ENCODE measurements around the gene SSBP2.
"Not testable (repeated sequence)": the region's sequence is repeated elsewhere in the genome, so short reads cannot be mapped to it uniquely, and the experiment has no call there.

Gene SSBP2

DNA sequence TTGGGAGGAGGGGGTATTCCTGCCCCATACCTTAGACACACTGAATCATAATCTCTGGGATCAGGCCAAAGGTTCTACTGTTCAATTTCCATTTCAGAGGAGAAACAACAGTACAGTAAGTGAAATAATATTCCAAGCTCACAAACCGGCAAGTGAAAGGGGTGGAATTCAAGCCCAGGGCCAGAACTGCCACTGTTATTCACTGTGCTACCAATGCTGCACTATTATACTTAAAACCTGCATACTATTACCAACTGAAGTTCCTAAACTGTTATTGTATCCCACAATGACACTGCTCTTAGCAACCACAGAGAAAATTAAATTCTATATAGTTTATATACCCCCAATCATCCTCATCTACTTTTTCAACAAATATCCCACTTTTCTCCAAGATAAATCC, 24.6 kb downstream of the SSBP2 start:
- DNase-seq = no peak

DNA sequence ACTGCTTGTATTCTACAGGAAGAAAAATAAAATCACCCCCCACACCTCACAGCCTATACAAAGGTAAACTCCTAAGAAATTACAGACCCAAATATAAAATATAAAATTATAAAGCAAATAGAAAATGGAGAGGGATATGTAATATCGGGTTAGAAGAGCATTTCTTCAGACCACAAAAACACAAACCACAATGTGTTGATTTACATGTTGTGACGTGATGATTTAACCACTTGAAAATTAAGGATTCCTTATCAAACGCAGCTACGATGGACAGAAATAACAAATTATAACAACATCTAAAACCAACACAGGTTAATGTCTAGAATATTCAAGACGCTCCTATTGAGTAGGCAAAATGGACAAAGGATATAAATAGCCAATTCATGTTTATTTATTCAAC, 26.3 kb downstream of the SSBP2 start:
- no peak for DNase-seq

DNA sequence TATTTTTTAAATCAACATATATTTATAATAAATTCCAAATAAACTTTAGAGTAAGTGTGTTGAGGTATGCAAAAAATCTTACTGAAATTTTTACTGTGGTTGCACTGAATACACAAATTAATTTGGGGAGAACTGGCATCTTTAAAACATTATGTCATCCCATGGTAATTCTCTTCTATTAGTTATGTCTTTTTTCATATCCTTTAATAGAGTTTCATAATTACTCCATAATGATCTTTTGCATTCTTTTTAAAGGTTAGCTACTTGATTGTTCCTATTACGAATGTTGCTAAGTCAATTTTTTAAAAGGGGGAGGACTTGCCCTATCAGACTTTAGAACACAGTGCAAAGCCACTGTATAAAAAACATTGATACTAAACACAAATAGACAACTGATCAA, 26.8 kb downstream of the SSBP2 start:
- no peak for DNase-seq

DNA sequence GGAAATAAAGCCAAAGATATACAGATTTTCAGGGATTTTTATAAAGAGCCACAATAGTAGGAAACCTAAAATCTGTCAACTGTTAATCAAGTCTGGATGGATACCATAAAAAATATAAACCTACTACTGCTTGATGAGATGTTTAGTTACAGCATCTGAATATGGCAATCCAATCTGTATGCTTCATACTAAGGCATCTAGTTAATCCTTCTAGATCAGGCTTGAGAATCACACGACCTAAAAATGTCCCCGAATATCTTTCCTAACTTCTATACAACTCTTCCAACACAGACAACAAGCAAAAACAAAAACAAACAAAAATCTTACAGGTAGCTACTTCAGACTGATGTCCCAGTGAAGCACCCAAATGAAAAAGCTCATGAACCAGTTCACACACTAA, 29.8 kb downstream of the SSBP2 start:
- DNase-seq = no peak

DNA sequence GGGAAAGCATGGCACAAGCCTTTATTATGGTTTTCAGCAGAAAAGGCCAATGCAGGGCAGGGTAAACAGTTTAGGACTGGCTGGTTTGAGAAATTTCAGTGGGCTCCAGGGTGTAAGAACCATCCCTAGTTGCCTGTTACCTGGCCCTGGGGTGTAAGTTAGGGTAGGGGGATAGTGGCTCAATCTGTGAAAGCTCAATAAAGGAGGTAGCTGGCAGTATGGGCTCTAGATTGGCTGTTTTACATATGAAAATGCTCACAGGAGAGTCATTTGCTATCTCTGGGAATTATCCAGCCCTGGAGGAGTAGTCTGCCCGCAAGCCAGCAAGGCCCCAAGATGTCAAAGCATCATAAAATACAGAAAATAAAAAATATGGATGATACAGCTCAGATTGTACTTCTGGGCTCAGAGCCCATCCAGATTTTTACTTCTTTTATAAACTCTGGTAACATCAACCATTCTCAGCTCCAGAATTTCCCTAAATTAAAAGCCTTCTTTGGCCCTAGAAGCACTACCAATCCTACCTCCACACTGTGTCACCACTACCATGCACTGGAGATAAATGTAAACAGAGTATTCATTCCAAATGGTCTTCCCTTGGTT, 31.1 kb downstream of the SSBP2 start:
- no peak for DNase-seq

DNA sequence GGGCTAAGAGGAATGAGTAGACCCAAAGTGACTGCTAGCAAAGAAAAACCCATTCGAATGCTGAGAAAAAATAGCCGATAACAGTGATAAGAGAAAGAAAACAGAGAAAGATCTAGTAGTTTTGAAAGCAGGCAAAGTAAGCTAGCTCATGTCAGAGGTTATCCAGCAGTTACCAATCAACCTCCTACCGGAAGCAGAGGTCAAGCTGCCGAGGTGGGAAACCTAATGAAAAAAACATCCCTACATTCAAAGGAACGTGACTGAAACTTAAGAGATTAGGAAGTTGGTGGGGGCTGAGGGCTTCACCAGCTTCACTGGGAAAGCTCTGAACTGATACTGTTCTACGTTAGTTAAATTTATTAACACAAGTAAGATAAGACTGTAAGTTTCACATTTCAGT, 32.6 kb downstream of the SSBP2 start:
- DNase-seq = no peak

DNA sequence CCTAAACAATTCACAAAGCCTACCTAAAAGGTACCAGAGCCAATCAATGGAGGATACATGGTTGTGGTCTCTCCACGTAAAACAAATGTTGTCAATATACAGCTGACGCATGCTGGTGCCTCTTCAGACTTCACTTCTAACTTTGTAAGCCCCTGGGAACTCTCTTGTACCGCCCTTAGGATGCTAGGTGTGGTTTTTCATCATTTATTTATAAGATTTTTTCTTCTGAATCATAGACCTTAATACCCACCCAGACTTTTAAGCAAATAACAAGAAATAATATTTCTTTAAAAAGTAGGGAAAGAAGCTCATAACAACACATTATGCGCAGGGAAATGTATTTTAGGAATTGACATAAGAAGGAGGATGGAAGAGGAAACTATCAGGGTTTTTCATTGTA, 33.0 kb downstream of the SSBP2 start:
- no peak for DNase-seq

DNA sequence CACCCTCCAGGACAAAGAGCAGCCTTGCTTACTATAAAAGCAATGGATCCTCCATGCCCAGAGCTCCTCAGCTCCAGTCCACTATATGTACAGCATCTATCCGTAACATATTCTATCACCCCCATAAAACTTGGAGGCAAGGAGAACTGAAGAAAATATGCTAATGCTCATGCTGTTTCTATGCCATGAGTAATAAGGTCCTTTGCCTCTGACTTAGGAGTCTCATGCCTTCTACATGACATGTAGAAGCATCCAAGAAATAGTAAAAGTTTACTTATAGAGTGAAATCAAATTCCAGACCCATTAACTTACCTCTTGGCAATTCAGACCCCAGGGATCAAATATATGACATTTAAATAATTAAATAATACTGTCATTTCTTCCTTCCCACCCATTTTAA, 33.7 kb downstream of the SSBP2 start:
- no peak for DNase-seq

DNA sequence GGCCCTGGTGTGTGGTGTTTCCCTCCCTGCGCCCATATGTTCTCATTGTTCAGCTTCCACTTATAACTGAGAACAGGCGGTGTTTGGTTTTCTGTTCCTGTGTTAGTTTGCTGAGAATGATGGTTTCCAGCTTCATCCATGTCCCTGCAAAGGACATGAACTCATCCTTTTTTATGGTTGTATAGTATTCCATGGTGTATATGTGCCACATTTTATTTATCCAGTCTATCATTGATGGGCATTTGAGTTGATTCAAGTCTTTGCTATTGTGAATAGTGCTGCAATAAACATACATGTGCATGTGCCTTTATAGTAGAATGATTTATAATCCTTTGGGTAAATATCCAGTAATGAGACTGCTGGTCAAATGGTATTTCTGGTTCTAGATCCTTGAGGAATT, 36.8 kb downstream of the SSBP2 start:
- not testable (repeated sequence) for DNase-seq

DNA sequence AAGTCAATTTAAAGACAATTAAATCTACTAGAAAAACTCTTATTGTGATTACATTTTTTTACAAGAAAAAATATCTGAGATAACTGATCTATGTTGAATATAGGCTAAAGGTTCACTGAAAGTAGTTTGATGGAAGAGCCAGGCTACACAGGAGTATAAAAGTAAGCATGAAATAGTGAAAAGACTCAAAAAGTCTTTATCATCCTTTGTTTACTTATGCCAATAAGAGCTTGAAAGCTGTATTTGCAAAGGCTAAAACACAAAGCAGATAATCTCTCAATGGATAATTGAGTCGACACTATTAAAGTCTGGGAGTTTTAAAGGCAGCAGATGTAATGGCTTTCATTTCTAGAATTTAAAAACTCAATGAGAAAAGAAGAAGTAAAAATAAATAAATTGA, 42.0 kb downstream of the SSBP2 start:
- no peak for DNase-seq

DNA sequence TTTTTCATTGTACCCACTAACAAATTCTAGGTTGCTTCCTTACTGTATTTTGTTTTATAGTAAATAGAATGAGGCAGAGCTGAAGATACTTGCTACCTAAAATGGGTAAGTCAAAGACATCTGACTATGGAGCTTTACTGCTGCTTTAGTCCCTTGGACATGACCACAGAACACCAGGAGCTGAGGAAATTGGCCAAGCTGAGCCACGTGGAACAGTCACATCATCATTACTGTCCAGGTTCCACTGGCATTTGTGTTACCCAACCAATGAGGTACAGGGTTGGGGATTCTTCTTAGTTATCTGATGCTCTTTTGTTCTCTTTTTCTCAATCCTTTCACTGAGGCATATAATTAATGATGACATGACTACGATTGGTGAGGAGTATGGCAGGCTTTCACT, 47.1 kb downstream of the SSBP2 start:
- no peak for DNase-seq

DNA sequence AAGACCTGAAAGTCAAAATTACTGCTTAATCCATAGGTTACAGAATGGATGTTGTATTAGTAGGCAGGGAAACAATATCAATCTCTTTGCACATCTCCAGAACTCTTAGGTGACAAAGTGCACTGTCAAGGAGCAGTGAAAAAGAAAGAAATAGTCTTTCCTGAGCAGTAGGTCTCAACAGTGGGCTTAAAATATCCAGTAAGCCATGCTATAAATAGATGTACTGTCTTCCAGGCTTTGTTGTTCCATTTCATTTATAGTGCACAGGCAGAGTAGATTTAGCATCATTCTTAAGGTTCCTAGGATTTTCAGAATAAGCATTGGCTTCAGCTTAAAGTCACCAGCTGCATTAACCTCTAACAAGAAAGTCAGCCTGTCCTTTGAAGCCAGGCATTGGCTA, 50.7 kb downstream of the SSBP2 start:
- no peak for DNase-seq

DNA sequence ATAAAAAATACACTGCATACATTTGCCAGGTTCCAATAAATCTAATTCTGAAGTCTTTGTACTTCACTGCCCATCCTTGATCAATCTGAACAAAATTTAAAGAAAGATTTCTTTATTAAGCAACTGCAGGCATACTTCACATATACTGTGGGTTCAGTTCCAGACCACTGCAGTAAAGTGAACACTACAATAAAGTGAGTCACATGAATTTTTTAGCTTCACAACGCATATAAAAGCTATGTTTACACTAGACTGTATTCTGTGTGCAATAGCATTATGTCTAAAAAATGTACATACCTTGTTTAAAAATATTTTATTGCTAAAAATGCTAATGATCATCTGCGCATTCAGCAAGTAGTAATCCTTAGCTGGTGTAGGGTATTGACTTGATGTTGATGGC, 52.1 kb downstream of the SSBP2 start:
- no peak for DNase-seq

DNA sequence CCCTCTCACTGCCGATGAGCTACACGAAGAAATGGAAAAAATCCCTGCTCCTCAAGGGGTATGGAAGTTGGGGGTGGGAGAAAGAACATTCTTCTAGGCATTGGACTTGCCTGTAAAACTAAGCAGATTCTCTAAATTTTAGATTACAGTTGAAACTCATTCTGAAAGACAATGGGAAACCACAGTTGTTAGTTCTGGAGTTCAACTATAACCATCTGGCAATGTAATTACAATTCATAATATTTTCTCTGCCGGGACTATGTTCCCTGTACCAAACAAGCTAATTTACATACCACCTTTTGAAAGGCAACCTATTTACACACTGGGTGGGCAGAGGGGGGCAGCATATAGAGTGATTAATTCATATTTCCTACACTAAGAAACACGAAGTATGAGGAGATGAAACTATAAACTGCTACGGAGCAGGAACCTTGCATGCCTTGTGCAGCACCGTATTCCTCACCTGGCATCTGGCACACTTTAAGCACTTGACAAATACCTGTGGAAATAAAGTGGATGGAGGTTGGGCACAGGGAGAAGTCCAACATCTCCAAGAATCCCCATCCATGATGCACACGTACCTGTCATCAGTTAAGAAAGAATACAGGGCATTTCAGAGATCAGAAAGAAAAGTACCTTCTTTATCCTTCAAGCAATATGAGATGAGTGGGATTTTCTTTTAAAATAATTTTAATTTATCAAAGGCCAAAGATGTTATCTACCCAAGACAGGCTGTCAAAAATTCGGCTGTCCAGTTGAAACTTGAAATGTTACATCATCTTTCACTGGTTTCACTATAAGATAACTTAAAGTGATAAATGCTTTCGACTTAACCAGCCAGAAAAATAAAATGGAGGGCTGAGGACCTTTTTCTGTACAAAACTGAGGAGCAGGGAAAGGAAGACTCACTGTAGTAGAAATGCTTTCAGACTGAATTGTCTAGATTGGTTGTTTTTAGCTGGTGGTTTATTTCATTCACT, 54.2 kb downstream of the SSBP2 start:
- no peak for DNase-seq

DNA sequence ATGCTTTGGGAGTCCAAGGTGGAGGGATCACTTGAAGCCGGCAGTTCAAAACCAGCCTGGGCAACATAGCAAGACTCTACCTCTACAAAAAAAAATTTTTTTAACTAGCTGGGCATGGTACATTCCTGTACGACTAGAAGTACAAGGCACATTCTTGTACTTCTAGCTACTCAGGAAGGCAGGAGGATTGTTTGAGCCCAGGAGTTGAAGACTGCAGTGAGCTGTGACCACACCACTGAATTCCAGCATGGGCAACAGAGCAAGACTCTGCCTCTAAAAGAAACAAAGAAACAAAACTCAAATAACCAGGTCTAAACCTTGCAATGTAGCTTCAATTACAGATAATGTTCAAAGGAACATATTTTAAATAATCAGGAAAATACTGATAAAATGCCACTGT, 56.2 kb downstream of the SSBP2 start:
- no peak for DNase-seq

DNA sequence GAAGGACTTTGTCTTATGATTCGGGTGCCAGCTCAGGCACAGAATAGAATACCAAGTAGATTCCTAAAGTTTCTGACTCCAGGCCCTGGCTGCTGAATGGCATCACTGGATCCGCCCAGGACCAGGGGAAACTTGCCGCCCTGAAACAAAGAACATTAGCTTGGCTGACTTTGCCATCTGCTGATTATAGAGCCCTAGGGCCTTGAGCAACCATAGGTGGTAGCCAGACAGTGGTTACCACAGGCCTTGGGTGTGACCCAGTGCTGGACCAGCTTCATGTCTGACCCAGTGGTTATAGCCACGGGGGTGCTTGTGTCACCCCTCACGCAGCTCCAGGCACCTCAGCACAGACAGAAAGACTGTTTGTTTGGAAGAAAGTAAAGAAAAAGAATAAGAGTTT, 62.7 kb downstream of the SSBP2 start:
- no peak for DNase-seq

DNA sequence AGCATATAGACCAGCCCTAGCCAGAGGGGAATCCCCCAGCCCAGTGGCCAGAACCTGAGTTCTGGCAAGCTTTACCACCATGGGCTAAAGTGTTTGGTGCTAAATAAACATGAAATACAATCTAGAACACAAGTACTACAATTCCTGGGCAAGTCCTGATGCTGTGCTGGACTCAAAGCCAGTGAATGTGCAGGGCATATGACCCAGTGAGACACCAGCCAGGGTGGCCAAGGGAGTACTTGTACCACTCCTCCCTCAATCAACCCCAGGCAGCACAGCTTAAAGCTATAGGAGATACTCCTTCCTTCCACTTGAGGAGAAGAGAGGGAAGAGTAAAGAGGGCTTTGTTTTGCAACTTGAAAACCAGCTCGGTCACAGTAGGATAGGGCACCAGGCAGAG, 63.6 kb downstream of the SSBP2 start:
- DNase-seq = no peak

DNA sequence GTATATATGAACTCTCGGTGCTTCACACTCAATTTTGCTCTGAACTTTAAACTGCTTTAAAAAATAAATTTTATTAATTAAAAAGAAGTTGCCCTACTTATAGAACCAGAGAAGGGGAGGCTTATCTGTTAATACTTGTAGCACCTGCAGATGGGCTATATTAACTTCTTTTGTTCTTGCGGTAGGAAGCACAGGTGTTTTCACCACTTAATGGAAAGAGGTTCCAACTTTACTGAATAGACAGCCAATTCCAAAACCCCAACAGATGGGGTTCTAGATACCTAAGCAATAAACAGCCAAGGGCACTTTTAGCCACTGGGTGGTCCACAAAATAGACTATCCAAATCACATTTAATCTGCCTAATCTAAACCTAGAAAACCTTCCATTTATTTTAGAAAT, 65.4 kb downstream of the SSBP2 start:
- DNase-seq = no peak

DNA sequence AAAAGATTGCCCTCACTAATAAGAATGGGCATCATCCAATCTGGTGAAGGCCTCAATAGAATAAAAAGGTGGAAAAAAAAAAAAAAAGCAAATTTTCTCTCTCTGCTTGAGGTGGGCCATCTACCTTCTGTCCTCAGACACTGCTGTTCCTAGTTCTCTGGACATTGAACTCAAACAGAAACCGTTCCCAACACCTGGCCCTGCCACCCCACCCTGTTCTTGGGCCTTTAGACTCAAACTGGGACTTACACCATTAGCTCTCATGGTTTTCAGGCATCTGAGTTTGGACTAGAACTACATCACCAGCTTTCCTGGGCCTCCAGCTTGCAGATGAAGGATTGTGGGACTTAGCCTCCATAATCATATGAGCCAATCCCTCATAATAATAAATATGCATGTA, 71.0 kb downstream of the SSBP2 start:
- no peak for DNase-seq

DNA sequence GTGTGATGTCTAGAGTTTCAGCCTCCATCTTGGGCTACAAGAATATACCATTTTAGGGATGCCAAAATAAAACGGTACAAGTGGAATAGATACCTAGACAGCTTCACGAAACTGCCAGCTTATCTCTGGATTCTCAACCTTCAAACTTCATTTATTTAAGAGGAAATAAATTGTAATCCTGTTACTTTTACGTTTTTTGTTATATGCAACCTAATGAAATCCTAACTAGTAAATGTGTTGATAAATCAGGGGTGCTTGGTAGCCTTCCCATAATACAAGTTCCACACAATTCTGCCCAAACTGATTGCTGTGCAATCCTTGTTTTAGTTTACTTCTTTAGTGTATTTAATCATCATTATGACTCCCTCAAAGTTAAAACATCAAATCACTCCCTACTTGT, 75.5 kb downstream of the SSBP2 start:
- no peak for DNase-seq

DNA sequence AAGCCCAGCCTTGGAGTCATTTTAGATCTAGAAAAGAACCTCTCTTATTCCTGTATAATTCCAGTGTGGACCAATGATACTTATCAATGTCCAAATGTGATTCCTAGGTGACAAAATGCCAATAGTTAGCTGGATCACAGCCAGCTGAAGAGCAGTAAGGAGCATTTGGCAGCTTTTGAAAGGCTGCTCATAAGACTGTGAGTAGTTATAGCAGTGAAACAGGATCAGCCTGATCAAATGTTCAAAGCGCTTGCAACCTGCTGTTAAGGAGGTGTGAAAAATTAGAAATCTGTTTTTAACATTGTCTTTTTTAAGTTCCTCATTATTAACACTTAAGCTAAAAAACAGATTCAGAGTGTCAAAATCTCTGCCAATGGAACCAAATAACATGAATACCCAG, 85.1 kb downstream of the SSBP2 start:
- no peak for DNase-seq

DNA sequence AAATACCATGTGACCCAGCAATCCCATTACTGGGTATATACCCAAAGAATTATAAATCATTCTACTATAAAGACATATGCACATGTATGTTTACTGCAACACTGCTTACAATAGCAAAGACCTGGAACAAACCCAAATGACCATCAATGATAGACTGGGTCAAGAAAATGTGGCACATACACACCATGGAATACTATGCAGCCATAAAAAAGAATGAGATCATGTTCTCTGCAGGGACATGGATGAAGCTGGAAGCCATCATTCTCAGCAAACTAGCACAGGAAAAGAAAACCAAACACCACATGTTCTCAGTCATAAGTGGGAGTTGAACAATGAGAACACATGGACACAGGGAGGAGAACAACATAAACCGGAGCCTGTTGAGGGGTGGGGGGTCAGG, 90.3 kb downstream of the SSBP2 start:
- not testable (repeated sequence) for DNase-seq

DNA sequence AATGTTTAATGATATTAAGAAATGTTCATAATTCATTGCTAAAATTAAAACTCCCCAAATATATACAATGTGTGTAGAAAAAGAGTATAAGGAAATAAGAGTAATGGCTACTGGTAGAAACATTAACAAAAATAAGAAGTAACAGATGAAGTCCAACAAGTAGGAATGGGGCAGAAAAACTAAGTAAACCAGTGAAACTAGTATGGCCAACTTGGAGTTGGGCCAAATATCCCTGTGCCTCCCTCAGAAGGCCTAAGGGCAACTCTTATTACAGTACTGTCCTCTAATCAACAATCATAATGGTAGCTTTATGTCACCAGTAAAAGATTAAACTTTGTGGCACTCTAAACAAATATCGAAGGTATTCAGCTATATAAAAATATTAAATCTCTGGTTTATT, 93.5 kb downstream of the SSBP2 start:
- no peak for DNase-seq

DNA sequence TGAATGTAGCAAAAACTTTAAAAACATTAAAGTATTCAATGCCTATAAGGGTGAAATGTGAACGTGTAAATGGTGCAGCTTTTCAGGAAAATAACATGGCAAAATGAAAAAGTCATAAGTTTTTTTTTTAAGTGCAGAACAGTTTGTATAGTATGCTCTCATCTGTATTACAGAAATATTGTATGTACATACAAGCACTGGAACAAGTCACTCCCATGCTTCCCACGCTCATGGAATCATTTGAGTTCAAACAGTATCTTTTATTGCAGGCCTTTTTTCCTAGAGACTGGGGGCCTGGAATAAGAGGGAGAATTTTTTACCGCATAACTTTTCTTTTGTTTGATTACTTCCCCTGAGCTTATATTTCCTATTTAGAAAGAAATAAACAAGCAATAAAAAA, 94.1 kb downstream of the SSBP2 start:
- DNase-seq = no peak

DNA sequence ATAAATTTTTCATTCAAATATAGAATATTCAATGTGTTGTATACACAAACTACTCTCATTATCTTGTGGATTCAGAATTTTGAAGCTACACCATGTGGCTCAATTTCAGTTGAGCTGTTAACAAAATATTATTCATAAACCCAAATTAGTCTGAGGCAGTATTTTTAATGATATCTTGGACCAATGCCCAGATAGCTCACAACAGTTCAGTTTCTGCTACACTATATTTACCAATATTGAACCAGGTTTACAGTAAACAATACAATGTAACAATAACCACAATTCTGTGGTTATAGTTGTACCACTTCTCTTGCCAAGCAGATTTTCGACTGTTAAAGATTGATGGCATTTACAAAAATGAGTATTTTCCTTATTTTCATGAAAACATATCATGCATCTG, 99.9 kb downstream of the SSBP2 start:
- DNase-seq = no peak
